Measurements from ENCODE around the gene ATG9A. TPM values are rescaled to one million over a fixed set of nuclear protein-coding genes. Genes with fewer than 3 reads are reported as not detected.
"Not testable (repeated sequence)": the region's sequence is repeated elsewhere in the genome, so short reads cannot be mapped to it uniquely, and the experiment has no call there.

ATG9A gene
- total and polyA plus RNA-seq, 2 donors (not counting 1 experiment from before 2014, with no cell fraction given) = 41.8 to 65.5 TPM

DNA sequence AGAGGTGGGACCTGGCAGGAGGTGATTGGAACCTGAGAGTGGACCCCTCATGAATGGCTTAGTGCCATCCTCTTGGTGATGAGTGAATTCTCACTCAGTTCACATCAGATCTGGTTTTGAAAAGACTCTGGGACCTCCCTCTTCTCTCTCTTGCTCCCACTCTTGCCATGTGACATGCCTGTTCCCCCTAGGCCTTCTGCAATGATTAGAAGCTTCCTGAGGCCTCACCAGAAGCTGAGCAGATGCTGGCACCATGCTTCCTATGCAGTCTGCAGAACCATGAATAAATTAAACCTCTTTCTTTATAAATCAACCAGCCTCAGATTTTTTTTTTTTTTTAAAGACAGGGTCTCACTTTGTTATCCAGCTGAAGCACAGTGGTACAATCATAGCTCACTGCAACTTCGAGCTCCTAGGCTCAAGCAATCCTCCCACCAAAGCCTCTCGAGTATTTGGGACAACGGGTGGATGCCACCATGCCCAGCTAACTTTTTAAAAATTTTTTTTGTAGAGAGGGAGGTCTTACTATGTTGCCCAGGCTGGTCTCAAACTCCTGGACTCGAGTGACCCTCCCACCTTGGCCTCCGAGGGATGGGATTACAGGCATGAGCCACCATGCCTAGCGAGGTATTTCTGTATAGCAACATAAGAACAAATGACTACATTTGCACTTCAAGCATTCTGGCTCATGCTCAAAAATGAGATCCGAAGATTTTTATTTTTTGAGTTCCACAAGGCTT lies 24.8 kb downstream of the ATG9A start:
- H3K4me1 Mint-ChIP-seq = peaks cover 21% of the 10 kb centered on the region
- H3K4me1 ChIP-seq (ENCODE audit: control insufficient read depth in 2 of 2, insufficient read depth in 2 of 2, low read length in 2 of 2) = peaks cover 12 to 15% of the 10 kb centered on the region in 2 donors
- ChIA-PET POLR2A (interaction anchor here (0.7 to 1.5 kb wide), 2 partner anchors 24 to 25 kb away, joined by 3 to 4 read pairs; partner anchors contain the start of genes ANKZF1 and ATG9A), CTCF (interaction anchor here (0.7 to 5.7 kb wide), 3 partner anchors 19 to 223 kb away, joined by 4 to 63 read pairs (median 4); partner anchors contain the start of gene CNPPD1)
- no peak overlapping the region for H3K27ac Mint-ChIP-seq
- H3K27me3 ChIP-seq (replicated peaks in 1 of 4; ENCODE audit: control extremely low read depth in 1 of 4, control insufficient read depth in 3 of 4, insufficient read depth in 4 of 4, low read length in 3 of 4) = no peaks in the 10 kb centered on the region
- H3K9ac ChIP-seq (ENCODE audit: low read length) = no peak overlapping the region
- no peak overlapping the region for H3K4me3 ChIP-seq (ENCODE audit: control extremely low read depth in 1 of 5, extremely low read depth in 1 of 5, insufficient read depth in 1 of 5, low read depth in 2 of 5, low read length in 4 of 5)
- DNase-seq (no peak), ATAC-seq (ENCODE audit: low read depth) (no peak)
- H3K36me3 ChIP-seq (replicated peaks in 1 of 2; ENCODE audit: control extremely low read depth in 1 of 2, control insufficient read depth in 1 of 2, extremely low read depth in 1 of 2, insufficient read depth in 2 of 2, low read length in 1 of 2) = peaks cover 6 to 18% of the 10 kb centered on the region in 2 experiments
- peaks cover 14% of the 10 kb centered on the region for H4K20me1 ChIP-seq (ENCODE audit: control insufficient read depth, insufficient read depth, low read length, poor library complexity, severe bottlenecking)
- no peaks in the 10 kb centered on the region for H3K9me3 Mint-ChIP-seq (ENCODE audit: insufficient read depth)
- peaks cover 6% of the 10 kb centered on the region for H3K79me2 ChIP-seq (ENCODE audit: control insufficient read depth, insufficient read depth, low read length)
- intact Hi-C loops (cut with micrococcal nuclease) = no loop called here
- no peak overlapping the region for H3K4me3 Mint-ChIP-seq
- peaks cover 4% of the 10 kb centered on the region for H3K27me3 Mint-ChIP-seq
- no peak overlapping the region for H3K27ac ChIP-seq (ENCODE audit: low read length in 2 of 2)
- 100% methylated on average over 1 of the region's 7 CpGs for whole genome bisulfite sequencing (ENCODE audit: insufficient coverage)
- H3K4me2 ChIP-seq (replicated peaks; ENCODE audit: low read depth, low read length, poor library complexity, severe bottlenecking) = no peak overlapping the region
- H2AFZ ChIP-seq (ENCODE audit: insufficient read depth, low read depth, low read length, poor library complexity, severe bottlenecking) = no peak overlapping the region
- no peaks in the 10 kb centered on the region for H3K9me3 ChIP-seq (ENCODE audit: control extremely low read depth in 1 of 3, control insufficient read depth in 2 of 3, insufficient read depth in 1 of 3, low read length in 2 of 3)
- TF ChIP-seq EZH2 (IDR thresholded peaks at IDR 0.05; ENCODE audit: borderline replicate concordance, insufficient read depth, low read depth, low read length, poor library complexity, severe bottlenecking) (no peak), CTCF (IDR thresholded peaks at IDR 0.05) (no peak)

DNA sequence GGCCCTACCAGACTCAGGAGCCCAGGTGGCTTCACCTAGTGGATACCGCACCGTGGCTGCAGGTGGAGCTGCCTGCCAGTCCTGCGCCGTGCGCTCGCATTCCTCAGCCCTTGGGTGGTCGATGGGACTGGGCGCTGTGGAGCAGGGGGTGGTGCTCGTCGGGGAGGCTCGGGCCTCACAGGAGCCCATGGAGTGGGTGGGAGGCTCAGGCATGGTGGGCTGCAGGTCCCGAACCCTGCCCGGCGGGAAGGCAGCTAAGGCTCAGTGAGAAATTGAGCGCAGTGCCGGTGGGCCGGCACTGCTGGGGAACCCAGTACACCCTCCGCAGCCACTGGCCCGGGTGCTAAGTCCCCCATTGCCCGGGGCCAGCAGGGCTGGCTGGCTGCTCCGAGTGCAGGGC lies 28.1 kb downstream of the ATG9A start:
- H3K27ac Mint-ChIP-seq; ATAC-seq (ENCODE audit: low read depth); intact Hi-C loops (cut with micrococcal nuclease): not testable (repeated sequence)

DNA sequence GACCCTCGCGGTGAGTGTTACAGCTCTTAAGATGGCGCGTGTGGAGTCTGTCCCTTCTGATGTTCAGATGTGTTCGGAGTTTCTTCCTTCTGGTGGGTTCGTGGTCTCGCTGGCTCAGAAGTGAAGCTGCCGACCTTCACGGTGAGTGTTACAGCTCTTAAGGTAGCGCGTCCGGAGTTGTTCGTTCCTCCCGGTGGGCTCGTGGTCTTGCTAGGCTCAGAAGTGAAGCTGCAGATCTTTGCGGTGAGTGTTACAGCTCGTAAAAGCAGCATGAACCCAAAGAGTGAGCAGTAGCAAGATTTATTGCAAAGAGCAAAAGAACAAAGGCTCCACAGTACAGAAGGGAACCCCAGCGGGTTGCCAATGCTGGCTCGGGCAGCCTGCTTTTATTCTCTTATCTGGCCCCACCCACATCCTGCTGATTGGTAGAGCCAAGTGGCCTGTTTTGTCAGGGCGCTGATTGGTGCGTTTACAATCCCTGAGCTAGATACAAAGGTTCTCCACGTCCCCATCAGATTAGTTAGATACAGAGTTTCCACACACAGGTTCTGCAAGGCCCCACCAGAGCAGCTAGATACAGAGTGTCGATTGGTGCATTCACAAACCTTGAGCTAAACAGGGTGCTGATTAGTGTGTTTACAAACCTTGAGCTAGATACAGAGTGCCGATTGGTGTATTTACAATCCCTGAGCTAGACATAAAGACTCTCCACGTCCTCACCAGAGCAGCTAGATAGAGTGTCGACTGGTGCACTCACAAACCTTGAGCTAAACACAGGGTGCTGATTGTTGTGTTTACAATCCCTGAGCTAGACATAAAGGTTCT lies 28.7 kb downstream of the ATG9A start:
- H3K36me3 ChIP-seq (replicated peaks in 1 of 2; ENCODE audit: control extremely low read depth in 1 of 2, control insufficient read depth in 1 of 2, extremely low read depth in 1 of 2, insufficient read depth in 2 of 2, low read length in 1 of 2); H4K20me1 ChIP-seq (ENCODE audit: control insufficient read depth, insufficient read depth, low read length, poor library complexity, severe bottlenecking); ATAC-seq (ENCODE audit: low read depth); DNase-seq; H3K4me1 ChIP-seq (ENCODE audit: control insufficient read depth in 2 of 2, insufficient read depth in 2 of 2, low read length in 2 of 2); H2AFZ ChIP-seq (ENCODE audit: insufficient read depth, low read depth, low read length, poor library complexity, severe bottlenecking); H3K4me3 ChIP-seq (ENCODE audit: control extremely low read depth in 1 of 5, extremely low read depth in 1 of 5, insufficient read depth in 1 of 5, low read depth in 2 of 5, low read length in 4 of 5); H3K9me3 ChIP-seq (ENCODE audit: control extremely low read depth in 1 of 3, control insufficient read depth in 2 of 3, insufficient read depth in 1 of 3, low read length in 2 of 3); intact Hi-C loops (cut with micrococcal nuclease); H3K4me1 Mint-ChIP-seq; H3K4me2 ChIP-seq (replicated peaks; ENCODE audit: low read depth, low read length, poor library complexity, severe bottlenecking); POLR2A ChIA-PET; H3K27me3 ChIP-seq (replicated peaks in 1 of 4; ENCODE audit: control extremely low read depth in 1 of 4, control insufficient read depth in 3 of 4, insufficient read depth in 4 of 4, low read length in 3 of 4); H3K4me3 Mint-ChIP-seq; H3K27ac Mint-ChIP-seq; H3K9ac ChIP-seq (ENCODE audit: low read length); H3K27ac ChIP-seq (ENCODE audit: low read length in 2 of 2); H3K9me3 Mint-ChIP-seq (ENCODE audit: insufficient read depth); H3K79me2 ChIP-seq (ENCODE audit: control insufficient read depth, insufficient read depth, low read length): not testable (repeated sequence)
- H3K27me3 Mint-ChIP-seq = peaks cover 14% of the 10 kb centered on the region
- CTCF ChIA-PET = interaction anchor here (1.3 kb wide), 1 partner anchor 29 kb away, joined by 3 read pairs; no protein-coding TSS in a partner anchor
- WGBS (ENCODE audit: insufficient coverage) = 71% methylated on average over 19 of the region's 26 CpGs

More for the DNA sequence above, 28.1 kb downstream of the ATG9A start:
- H3K4me1 Mint-ChIP-seq; H3K36me3 ChIP-seq (replicated peaks in 1 of 2; ENCODE audit: control extremely low read depth in 1 of 2, control insufficient read depth in 1 of 2, extremely low read depth in 1 of 2, insufficient read depth in 2 of 2, low read length in 1 of 2); H3K27me3 ChIP-seq (replicated peaks in 1 of 4; ENCODE audit: control extremely low read depth in 1 of 4, control insufficient read depth in 3 of 4, insufficient read depth in 4 of 4, low read length in 3 of 4); DNase-seq; H3K4me2 ChIP-seq (replicated peaks; ENCODE audit: low read depth, low read length, poor library complexity, severe bottlenecking); POLR2A ChIA-PET; H3K4me3 ChIP-seq (ENCODE audit: control extremely low read depth in 1 of 5, extremely low read depth in 1 of 5, insufficient read depth in 1 of 5, low read depth in 2 of 5, low read length in 4 of 5); H3K79me2 ChIP-seq (ENCODE audit: control insufficient read depth, insufficient read depth, low read length); H3K4me1 ChIP-seq (ENCODE audit: control insufficient read depth in 2 of 2, insufficient read depth in 2 of 2, low read length in 2 of 2); H4K20me1 ChIP-seq (ENCODE audit: control insufficient read depth, insufficient read depth, low read length, poor library complexity, severe bottlenecking); H3K4me3 Mint-ChIP-seq; H2AFZ ChIP-seq (ENCODE audit: insufficient read depth, low read depth, low read length, poor library complexity, severe bottlenecking); H3K9me3 ChIP-seq (ENCODE audit: control extremely low read depth in 1 of 3, control insufficient read depth in 2 of 3, insufficient read depth in 1 of 3, low read length in 2 of 3); H3K9ac ChIP-seq (ENCODE audit: low read length); H3K27ac ChIP-seq (ENCODE audit: low read length in 2 of 2); H3K9me3 Mint-ChIP-seq (ENCODE audit: insufficient read depth): not testable (repeated sequence)
- peaks cover 14% of the 10 kb centered on the region for H3K27me3 Mint-ChIP-seq
- WGBS (ENCODE audit: insufficient coverage) = 97% methylated on average over 12 of the region's 21 CpGs
- CTCF ChIA-PET = interaction anchor here (1.3 kb wide), 1 partner anchor 30 kb away, joined by 3 read pairs; no protein-coding TSS in a partner anchor
